Measurements from ENCODE around the gene ADGRL2. TPM values are rescaled to one million over a fixed set of nuclear protein-coding genes. Genes with fewer than 3 reads are reported as not detected.

ADGRL2 gene
- total RNA-seq, 1 experiment from 2014 or later = 25.3 TPM

DNA sequence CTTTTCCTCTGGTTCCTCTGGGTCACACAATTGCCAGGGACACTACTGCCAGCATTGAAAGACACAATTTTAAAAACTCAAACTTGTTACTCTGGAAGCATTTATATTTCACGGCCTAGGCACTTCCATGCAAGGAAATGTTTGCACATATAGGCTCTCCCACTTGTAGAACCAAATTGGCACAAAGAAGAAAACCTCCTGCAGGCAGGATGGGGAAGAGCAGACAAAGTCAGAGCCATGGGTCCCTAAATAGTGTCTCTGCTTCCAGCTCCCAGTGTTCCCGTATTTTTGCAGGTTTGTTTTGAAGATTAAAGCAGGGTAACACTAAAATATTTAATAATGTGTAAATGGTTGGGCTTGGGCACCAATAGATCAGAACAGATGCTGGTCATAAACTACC is 19.0 kb upstream of the ADGRL2 start:
- Histone ChIP-seq H3K4me2 (no peak overlapping the region), H3K4me3 (no peak overlapping the region), H3K9me2 (ENCODE audit: insufficient read depth) (no peaks in the 10 kb centered on the region), H3K9me3 (ENCODE audit: insufficient read depth, low read depth) (no peaks in the 10 kb centered on the region), H4K20me1 (ENCODE audit: insufficient read depth) (no peaks in the 10 kb centered on the region), H3K79me2 (ENCODE audit: low read depth) (no peaks in the 10 kb centered on the region), H2AFZ (no peak overlapping the region), H3K27me3 (ENCODE audit: insufficient read depth, low read depth) (no peaks in the 10 kb centered on the region), H3K4me1 (replicated peaks; ENCODE audit: insufficient read depth) (no peaks in the 10 kb centered on the region), H3K27ac (no peak overlapping the region), H3F3A (ENCODE audit: insufficient read depth, low read depth) (no peaks in the 10 kb centered on the region), H3K36me3 (ENCODE audit: low read depth) (no peaks in the 10 kb centered on the region)
- no TSS peak for BruUV-seq (replicated peaks)
- ChIA-PET CTCF (interaction anchor here (0.9 kb wide), 1 partner anchor 1458 kb away, joined by 3 read pairs; no protein-coding TSS in a partner anchor), POLR2A (ENCODE audit: unreplicated experiment) (no interaction called here)
- TF ChIP-seq, protein P1, sequence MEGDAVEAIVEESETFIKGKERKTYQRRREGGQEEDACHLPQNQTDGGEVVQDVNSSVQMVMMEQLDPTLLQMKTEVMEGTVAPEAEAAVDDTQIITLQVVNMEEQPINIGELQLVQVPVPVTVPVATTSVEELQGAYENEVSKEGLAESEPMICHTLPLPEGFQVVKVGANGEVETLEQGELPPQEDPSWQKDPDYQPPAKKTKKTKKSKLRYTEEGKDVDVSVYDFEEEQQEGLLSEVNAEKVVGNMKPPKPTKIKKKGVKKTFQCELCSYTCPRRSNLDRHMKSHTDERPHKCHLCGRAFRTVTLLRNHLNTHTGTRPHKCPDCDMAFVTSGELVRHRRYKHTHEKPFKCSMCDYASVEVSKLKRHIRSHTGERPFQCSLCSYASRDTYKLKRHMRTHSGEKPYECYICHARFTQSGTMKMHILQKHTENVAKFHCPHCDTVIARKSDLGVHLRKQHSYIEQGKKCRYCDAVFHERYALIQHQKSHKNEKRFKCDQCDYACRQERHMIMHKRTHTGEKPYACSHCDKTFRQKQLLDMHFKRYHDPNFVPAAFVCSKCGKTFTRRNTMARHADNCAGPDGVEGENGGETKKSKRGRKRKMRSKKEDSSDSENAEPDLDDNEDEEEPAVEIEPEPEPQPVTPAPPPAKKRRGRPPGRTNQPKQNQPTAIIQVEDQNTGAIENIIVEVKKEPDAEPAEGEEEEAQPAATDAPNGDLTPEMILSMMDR (conservative IDR thresholded peaks at IDR 0.05) = no peak
- no peak for TF ChIP-seq EZH2 (IDR thresholded peaks at IDR 0.05; ENCODE audit: low read depth)
- intact Hi-C loops (cut with micrococcal nuclease; ENCODE audit: unreplicated experiment) = no loop called here
- no peak for DNase-seq

DNA sequence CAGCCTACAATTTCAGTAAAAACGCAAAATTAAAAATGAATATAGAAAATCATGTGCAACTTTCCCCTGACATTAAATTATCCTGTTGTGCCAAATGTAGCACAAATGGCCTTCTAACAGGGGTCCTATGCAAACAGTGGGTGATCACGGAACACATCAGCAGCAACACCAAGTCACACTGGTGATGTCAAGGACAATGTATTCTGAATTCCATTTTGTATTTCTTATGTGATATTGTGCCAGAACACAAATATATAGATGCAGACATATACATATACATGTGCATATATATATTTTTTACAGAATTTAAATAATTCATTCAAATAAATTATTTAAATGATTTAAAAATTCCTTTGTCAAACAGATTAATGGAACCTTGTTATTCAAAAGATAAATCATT is 8.6 kb upstream of the ADGRL2 start:
- Histone ChIP-seq H3F3A (ENCODE audit: insufficient read depth, low read depth) (no peaks in the 10 kb centered on the region), H3K27me3 (ENCODE audit: insufficient read depth, low read depth) (no peaks in the 10 kb centered on the region), H4K20me1 (ENCODE audit: insufficient read depth) (no peaks in the 10 kb centered on the region), H3K27ac (no peak overlapping the region), H3K36me3 (ENCODE audit: low read depth) (no peaks in the 10 kb centered on the region), H3K79me2 (ENCODE audit: low read depth) (no peaks in the 10 kb centered on the region), H3K4me1 (replicated peaks; ENCODE audit: insufficient read depth) (no peaks in the 10 kb centered on the region), H3K9me2 (ENCODE audit: insufficient read depth) (no peaks in the 10 kb centered on the region; the same call in 1 of the 2 replicates), H3K4me3 (no peak overlapping the region), H3K4me2 (no peak overlapping the region), H2AFZ (no peak overlapping the region), H3K9me3 (ENCODE audit: insufficient read depth, low read depth) (no peaks in the 10 kb centered on the region)
- no TSS peak for BruUV-seq (replicated peaks)
- intact Hi-C loops (cut with micrococcal nuclease; ENCODE audit: unreplicated experiment) = no loop called here
- TF ChIP-seq, protein P1 (conservative IDR thresholded peaks at IDR 0.05) = no peak
- no peak for TF ChIP-seq EZH2 (IDR thresholded peaks at IDR 0.05; ENCODE audit: low read depth)
- ChIA-PET CTCF (no interaction called here), POLR2A (ENCODE audit: unreplicated experiment) (no interaction called here)
- no peak for DNase-seq

DNA sequence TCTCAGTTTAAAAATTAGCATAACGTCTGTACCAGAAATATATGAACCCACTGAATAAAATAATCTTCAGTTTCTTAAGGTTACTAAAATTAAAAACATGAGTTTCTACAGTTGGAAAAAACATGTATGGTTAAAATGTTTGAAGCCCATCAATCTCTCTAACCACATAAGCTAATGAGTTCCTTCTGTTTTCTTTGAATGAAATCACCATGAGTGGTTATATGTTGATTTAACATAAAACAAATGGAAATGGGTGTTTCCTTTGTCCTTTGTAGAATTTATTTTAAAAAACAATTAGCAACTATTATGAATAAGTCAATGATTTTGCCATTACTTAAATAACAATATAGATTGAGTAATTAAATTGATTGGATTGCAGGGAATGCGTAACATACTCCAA is 3.0 kb upstream of the ADGRL2 start:
- Histone ChIP-seq H3K9me2 (ENCODE audit: insufficient read depth) (no peaks in the 10 kb centered on the region), H4K20me1 (ENCODE audit: insufficient read depth) (no peaks in the 10 kb centered on the region), H2AFZ (no peak overlapping the region), H3K79me2 (ENCODE audit: low read depth) (peaks cover 5% of the 10 kb centered on the region), H3K36me3 (ENCODE audit: low read depth) (no peaks in the 10 kb centered on the region), H3F3A (ENCODE audit: insufficient read depth, low read depth) (peaks cover 3% of the 10 kb centered on the region; the same call in 1 of the 2 replicates), H3K27ac (no peak overlapping the region), H3K4me2 (no peak overlapping the region), H3K4me1 (replicated peaks; ENCODE audit: insufficient read depth) (peaks cover 12% of the 10 kb centered on the region), H3K4me3 (0 out of 2 replicates have a peak overlapping the region, but pooled peaks have one; percentile 4), H3K9me3 (ENCODE audit: insufficient read depth, low read depth) (no peaks in the 10 kb centered on the region; the same call in 1 of the 2 replicates), H3K27me3 (ENCODE audit: insufficient read depth, low read depth) (no peaks in the 10 kb centered on the region)
- ChIA-PET POLR2A (ENCODE audit: unreplicated experiment) (interaction anchor here (0.6 kb wide), 1 partner anchor 79 kb away, joined by 4 read pairs; no protein-coding TSS in a partner anchor), CTCF (no interaction called here)
- no TSS peak for BruUV-seq (replicated peaks)
- TF ChIP-seq EZH2 (IDR thresholded peaks at IDR 0.05; ENCODE audit: low read depth) = no peak
- TF ChIP-seq, protein P1 (conservative IDR thresholded peaks at IDR 0.05) = no peak
- no peak for DNase-seq
- intact Hi-C loops (cut with micrococcal nuclease; ENCODE audit: unreplicated experiment) = no loop called here
